HL-60 (cell line): ENCODE data around the gene LFNG.

Experiments used
- DNase-seq, 2 experiments: peaks; one replicate each; pipeline ENCODE4 v3.0.0-alpha.2; 2010 to 2020; ENCODE audit warnings: low read depth in 1 of 2, low spot score in 1 of 2
- H3K27ac ChIP-seq: fragments of 250-450 bp; sonication (Bioruptor Pico); replicated peaks from 2 replicates; pipeline ENCODE4 v1.5.1; 2020; ENCODE audit warnings: mild to moderate bottlenecking, moderate library complexity
- H3K27me3 ChIP-seq: fragments of 250-450 bp; sonication (Bioruptor Pico); 2 replicates; pipeline ENCODE4 v1.5.1; 2021; ENCODE audit warnings: mild to moderate bottlenecking, moderate library complexity; ENCODE audit not compliant: insufficient read depth, poor library complexity, severe bottlenecking
- H3K4me3 ChIP-seq: replicated peaks from 2 replicates; pipeline ENCODE4 v1.5.1; 2011; ENCODE audit warnings: mild to moderate bottlenecking, control low read depth, low read length; ENCODE audit not compliant: insufficient read depth
- GABPA ChIP-seq: IDR thresholded peaks from 2 replicates; pipeline ENCODE4 v1.6.1; 2012; ENCODE audit warnings: low read depth
- POLR2AphosphoS5 ChIP-seq: IDR thresholded peaks from 2 replicates; pipeline ENCODE4 v1.6.1; 2012; ENCODE audit warnings: low read depth
- REST ChIP-seq: IDR thresholded peaks from 2 replicates; pipeline ENCODE4 v1.6.1; 2012; ENCODE audit warnings: low read depth; ENCODE audit not compliant: insufficient replicate concordance
- SPI1 ChIP-seq: IDR thresholded peaks from 2 replicates; pipeline ENCODE4 v1.6.1; 2012; ENCODE audit warnings: low read depth, mild to moderate bottlenecking, borderline replicate concordance
- TF ChIP-seq, protein P1 (sequence below): IDR thresholded peaks from one replicate; pipeline ENCODE4 v1.5.1; 2011; ENCODE audit warnings: low read length, control low read depth, inconsistent platforms; ENCODE audit not compliant: insufficient read depth

Gene LFNG

GRCh38 chr7:2483494-2483893 lies 36.1 kb upstream of the LFNG start:
- Histone ChIP-seq H3K4me3 (no peak overlapping the region), H3K27ac (no peak overlapping the region), H3K27me3 (no peaks in the 10 kb centered on the region)
- no peak for DNase-seq
- TF ChIP-seq GABPA = no peak
- TF ChIP-seq, protein P1, sequence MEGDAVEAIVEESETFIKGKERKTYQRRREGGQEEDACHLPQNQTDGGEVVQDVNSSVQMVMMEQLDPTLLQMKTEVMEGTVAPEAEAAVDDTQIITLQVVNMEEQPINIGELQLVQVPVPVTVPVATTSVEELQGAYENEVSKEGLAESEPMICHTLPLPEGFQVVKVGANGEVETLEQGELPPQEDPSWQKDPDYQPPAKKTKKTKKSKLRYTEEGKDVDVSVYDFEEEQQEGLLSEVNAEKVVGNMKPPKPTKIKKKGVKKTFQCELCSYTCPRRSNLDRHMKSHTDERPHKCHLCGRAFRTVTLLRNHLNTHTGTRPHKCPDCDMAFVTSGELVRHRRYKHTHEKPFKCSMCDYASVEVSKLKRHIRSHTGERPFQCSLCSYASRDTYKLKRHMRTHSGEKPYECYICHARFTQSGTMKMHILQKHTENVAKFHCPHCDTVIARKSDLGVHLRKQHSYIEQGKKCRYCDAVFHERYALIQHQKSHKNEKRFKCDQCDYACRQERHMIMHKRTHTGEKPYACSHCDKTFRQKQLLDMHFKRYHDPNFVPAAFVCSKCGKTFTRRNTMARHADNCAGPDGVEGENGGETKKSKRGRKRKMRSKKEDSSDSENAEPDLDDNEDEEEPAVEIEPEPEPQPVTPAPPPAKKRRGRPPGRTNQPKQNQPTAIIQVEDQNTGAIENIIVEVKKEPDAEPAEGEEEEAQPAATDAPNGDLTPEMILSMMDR = no peak
- no peak for TF ChIP-seq POLR2AphosphoS5
- TF ChIP-seq SPI1 = no peak
- TF ChIP-seq REST = no peak

- peak; percentile 18 to 35 for DNase-seq
- Histone ChIP-seq H3K4me3 (no peak overlapping the region), H3K27me3 (no peaks in the 10 kb centered on the region), H3K27ac (no peak overlapping the region)
- no peak for TF ChIP-seq SPI1
- no peak for TF ChIP-seq REST
- no peak for TF ChIP-seq GABPA
- no peak for TF ChIP-seq POLR2AphosphoS5
- TF ChIP-seq, protein P1 = no peak
Measured at GRCh38 chr7:2484868-2485267, 34.7 kb upstream of the LFNG start.

GRCh38 chr7:2487586-2488271 lies 31.8 kb upstream of the LFNG start:
- TF ChIP-seq POLR2AphosphoS5 = no peak
- TF ChIP-seq REST = no peak
- TF ChIP-seq, protein P1 = no peak
- H3K27me3 ChIP-seq = no peaks in the 10 kb centered on the region
- DNase-seq = no peak
- no peak overlapping the region for H3K4me3 ChIP-seq
- no peak overlapping the region for H3K27ac ChIP-seq
